PFSK-1 (cell line): ENCODE measurements around the gene IL17F.

Source experiments
- POLR2AphosphoS5 ChIP-seq: IDR thresholded peaks from 2 replicates; pipeline ENCODE4 v1.6.1; 2012; ENCODE audit warnings: low read depth, mild to moderate bottlenecking, control low read depth, low read length, moderate library complexity
- REST ChIP-seq, 2 experiments: IDR thresholded peaks; 2 replicates each; pipeline versions ENCODE4 v1.6.1 to v1.8.0; 2011 to 2012; ENCODE audit warnings: low read depth in 2 of 2, low read length in 2 of 2, control low read depth in 1 of 2, inconsistent platforms in 1 of 2, mild to moderate bottlenecking in 1 of 2, moderate library complexity in 1 of 2; ENCODE audit not compliant: insufficient read depth in 1 of 2

GRCh38 chr6:52189974-52190373 lies 54.3 kb downstream of the IL17F start:
- TF ChIP-seq REST (IDR thresholded peaks at IDR 0.05; ENCODE audit: insufficient read depth in 1 of 2, low read depth in 2 of 2, low read length in 2 of 2) (no peak), POLR2AphosphoS5 (no peak)
